Measurements from ENCODE around the gene SGMS1. TPM values are rescaled to one million over a fixed set of nuclear protein-coding genes. Genes with fewer than 3 reads are reported as not detected.

The SGMS1 gene
- total RNA-seq, 4 donors from 2014 or later, result 107 to 234 (median 134) TPM

GRCh38 chr10:50586740-50587088, 37.0 kb downstream of the SGMS1 start:
- Histone ChIP-seq H3K9me3 (no peaks in the 10 kb centered on the region), H3K4me3 (no peak overlapping the region), H3K27me3 (no peaks in the 10 kb centered on the region), H3K27ac (no peak overlapping the region), H3K4me1 (peaks cover 0 to 8% (median 3%) of the 10 kb centered on the region in 4 donors), H3K36me3 (peaks cover 0 to 28% (median 0%) of the 10 kb centered on the region in 3 donors)
- TF ChIP-seq POLR2A (IDR thresholded peaks at IDR 0.05) (no peak), CTCF (IDR thresholded peaks at IDR 0.05) (no peak), EP300 (IDR thresholded peaks at IDR 0.05) (no peak)
- WGBS, 2 donors, result 75 to 82% methylated on average over 1 of the region's 1 CpG
- no peak for DNase-seq (ENCODE audit: low spot score in 2 of 2)

- Histone ChIP-seq H3K4me3 (no peak overlapping the region), H3K27me3 (no peaks in the 10 kb centered on the region), H3K27ac (no peak overlapping the region), H3K4me1 (peaks cover 0 to 14% (median 3%) of the 10 kb centered on the region in 4 donors), H3K9me3 (no peaks in the 10 kb centered on the region), H3K36me3 (peaks cover 0 to 28% (median 0%) of the 10 kb centered on the region in 3 donors)
- TF ChIP-seq EP300 (IDR thresholded peaks at IDR 0.05), result peak in 1 of 2 donors; percentile 17
- no peak for TF ChIP-seq POLR2A (IDR thresholded peaks at IDR 0.05)
- no peak for TF ChIP-seq CTCF (IDR thresholded peaks at IDR 0.05)
- no peak for DNase-seq (ENCODE audit: low spot score in 2 of 2)
- 86% methylated on average over 6 of the region's 6 CpGs for WGBS, 2 donors
These were observed 37.6 kb downstream of the SGMS1 start for GRCh38 chr10:50585921-50586739.

GRCh38 chr10:50582766-50583762, 40.7 kb downstream of the SGMS1 start:
- Histone ChIP-seq H3K36me3 (peaks cover 0 to 11% (median 0%) of the 10 kb centered on the region in 3 donors), H3K4me3 (no peak overlapping the region), H3K27me3 (no peaks in the 10 kb centered on the region), H3K4me1 (peaks cover 0 to 32% (median 6%) of the 10 kb centered on the region in 4 donors), H3K27ac (peak overlapping the region in 1 of 4 donors; percentile 10), H3K9me3 (no peaks in the 10 kb centered on the region)
- DNase-seq (ENCODE audit: low spot score in 2 of 2), result no peak
- WGBS, 2 donors, result 92 to 96% methylated on average over 2 of the region's 2 CpGs
- TF ChIP-seq POLR2A (IDR thresholded peaks at IDR 0.05) (no peak), EP300 (IDR thresholded peaks at IDR 0.05) (no peak)

- no peak for DNase-seq (ENCODE audit: low spot score in 2 of 2)
- Histone ChIP-seq H3K36me3 (peaks cover 0 to under 1% (median 0%) of the 10 kb centered on the region in 3 donors), H3K27ac (peak overlapping the region in 2 of 4 donors; percentile 6 to 30), H3K9me3 (no peaks in the 10 kb centered on the region), H3K27me3 (no peaks in the 10 kb centered on the region), H3K4me1 (peaks cover 0 to 41% (median 12%) of the 10 kb centered on the region in 4 donors), H3K4me3 (no peak overlapping the region)
- TF ChIP-seq EP300 (IDR thresholded peaks at IDR 0.05), result no peak
- WGBS, 2 donors, result 42 to 53% methylated on average over 5 of the region's 5 CpGs
These were observed 41.7 kb downstream of the SGMS1 start for GRCh38 chr10:50582046-50582445.

GRCh38 chr10:50580262-50580891, 43.4 kb downstream of the SGMS1 start:
- WGBS, 2 donors, result 88 to 90% methylated on average over 7 of the region's 7 CpGs
- no peak for DNase-seq (ENCODE audit: low spot score in 2 of 2)
- peaks cover 0 to 54% (median 22%) of the 10 kb centered on the region in 4 donors for H3K4me1 ChIP-seq
- no peaks in the 10 kb centered on the region for H3K27me3 ChIP-seq
- no peak overlapping the region for H3K4me3 ChIP-seq
- no peaks in the 10 kb centered on the region for H3K9me3 ChIP-seq
- H3K27ac ChIP-seq, result no peak overlapping the region
- H3K36me3 ChIP-seq, result no peaks in the 10 kb centered on the region
- TF ChIP-seq CTCF (IDR thresholded peaks at IDR 0.05) (no peak), EP300 (IDR thresholded peaks at IDR 0.05) (no peak), POLR2A (IDR thresholded peaks at IDR 0.05) (no peak)
